Activated CD8-positive, alpha-beta memory T cell treated with anti-CD3 and anti-CD28 coated beads for 24 hours (primary cell): ENCODE measurements around the gene NUP153.
"Not testable (repeated sequence)": the region's sequence is repeated elsewhere in the genome, so short reads cannot be mapped to it uniquely, and the experiment has no call there.

Experiments
- DNase-seq: peaks from one replicate; pipeline ENCODE4 v3.0.0-alpha.2; 2020

The NUP153 gene

GRCh38 chr6:17712576-17712975 lies 5.9 kb upstream of the NUP153 start:
- DNase-seq: no peak

- DNase-seq: no peak
Observed at GRCh38 chr6:17710331-17710730, 3.6 kb upstream of the NUP153 start.

GRCh38 chr6:17709476-17709875 lies 2.8 kb upstream of the NUP153 start:
- no peak for DNase-seq

- DNase-seq: not testable (repeated sequence)
Observed at GRCh38 chr6:17708035-17708434, 1.3 kb upstream of the NUP153 start.

GRCh38 chr6:17707371-17707651 lies 586 bp upstream of the NUP153 start:
- no peak for DNase-seq

- DNase-seq: peak; percentile 92
Observed at GRCh38 chr6:17705778-17706579, 746 bp downstream of the NUP153 start.

GRCh38 chr6:17705428-17705777 lies 1.3 kb downstream of the NUP153 start:
- no peak for DNase-seq

- no peak for DNase-seq
Observed at GRCh38 chr6:17703256-17703694, 3.5 kb downstream of the NUP153 start.

GRCh38 chr6:17700421-17701416 lies 6.0 kb downstream of the NUP153 start:
- DNase-seq: no peak

- no peak for DNase-seq
Observed at GRCh38 chr6:17691925-17692538, 14.7 kb downstream of the NUP153 start.

- DNase-seq: no peak
Observed at GRCh38 chr6:17688481-17688880, 18.2 kb downstream of the NUP153 start.

- no peak for DNase-seq
Observed at GRCh38 chr6:17687136-17687535, 19.6 kb downstream of the NUP153 start.

- DNase-seq: no peak
Observed at GRCh38 chr6:17684134-17684533, 22.6 kb downstream of the NUP153 start.

GRCh38 chr6:17683428-17683827 lies 23.3 kb downstream of the NUP153 start:
- no peak for DNase-seq

GRCh38 chr6:17679726-17680125 lies 27.0 kb downstream of the NUP153 start:
- DNase-seq: no peak

GRCh38 chr6:17677602-17678001 lies 29.1 kb downstream of the NUP153 start:
- no peak for DNase-seq

- no peak for DNase-seq
Observed at GRCh38 chr6:17673543-17674254, 33.0 kb downstream of the NUP153 start.

GRCh38 chr6:17672064-17672718 lies 34.5 kb downstream of the NUP153 start:
- DNase-seq: no peak

- DNase-seq: no peak
Observed at GRCh38 chr6:17666646-17667045, 40.1 kb downstream of the NUP153 start.

GRCh38 chr6:17665132-17665531 lies 41.6 kb downstream of the NUP153 start:
- DNase-seq: no peak

- no peak for DNase-seq
Observed at GRCh38 chr6:17663226-17663625, 43.5 kb downstream of the NUP153 start.

GRCh38 chr6:17662585-17662984 lies 44.1 kb downstream of the NUP153 start:
- no peak for DNase-seq
